GM21529 (cell line): ENCODE measurements around the gene TCEA2.

Source experiments
- ATAC-seq: cut with Tn5 transposase; IDR thresholded peaks from one replicate; pipeline ENCODE4 v1.9.1; 2021; ENCODE audit not compliant: unreplicated experiment

Gene TCEA2

DNA sequence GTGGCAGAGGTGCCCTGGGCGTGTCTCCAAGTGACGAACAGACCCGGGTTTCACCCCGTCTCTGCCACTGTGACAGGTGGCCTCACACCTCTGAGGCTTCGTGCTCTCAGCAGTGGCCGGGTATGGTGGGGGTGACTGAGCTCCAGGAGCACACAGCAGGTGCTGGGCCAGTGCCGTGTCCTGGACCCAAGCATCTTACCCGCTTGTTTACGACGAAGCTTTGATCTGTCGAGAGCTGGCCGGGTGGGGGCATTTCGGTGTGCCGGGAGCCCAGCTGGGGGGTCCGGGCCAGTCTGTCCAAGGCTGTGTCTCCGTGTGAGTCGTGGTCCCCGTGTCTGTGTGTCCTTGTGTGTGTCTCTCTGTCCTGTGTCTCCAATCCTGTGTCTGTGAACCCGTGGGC lies 28.3 kb downstream of the TCEA2 start:
- ATAC-seq, result no peak

DNA sequence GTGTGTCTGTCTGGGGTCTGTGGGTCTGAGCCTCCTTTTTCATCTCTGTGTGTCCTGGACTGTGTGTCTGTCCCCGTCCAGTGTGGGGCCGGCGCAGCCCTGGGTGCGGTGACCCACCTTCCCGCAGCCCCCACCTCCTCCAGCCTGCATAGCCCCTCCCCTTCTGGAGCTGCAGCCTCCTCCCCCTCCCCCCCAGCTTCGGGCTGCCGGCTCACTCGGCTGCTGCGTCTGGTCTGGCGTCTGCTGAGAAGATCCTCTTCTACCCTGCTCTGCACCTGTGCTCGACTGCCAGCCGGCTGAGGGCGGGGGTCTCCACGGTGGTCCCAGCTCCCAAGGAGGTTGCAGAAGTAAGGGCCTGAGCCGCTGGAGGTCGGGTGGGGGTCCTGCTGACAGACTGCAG lies 28.8 kb downstream of the TCEA2 start:
- ATAC-seq, result no peak

DNA sequence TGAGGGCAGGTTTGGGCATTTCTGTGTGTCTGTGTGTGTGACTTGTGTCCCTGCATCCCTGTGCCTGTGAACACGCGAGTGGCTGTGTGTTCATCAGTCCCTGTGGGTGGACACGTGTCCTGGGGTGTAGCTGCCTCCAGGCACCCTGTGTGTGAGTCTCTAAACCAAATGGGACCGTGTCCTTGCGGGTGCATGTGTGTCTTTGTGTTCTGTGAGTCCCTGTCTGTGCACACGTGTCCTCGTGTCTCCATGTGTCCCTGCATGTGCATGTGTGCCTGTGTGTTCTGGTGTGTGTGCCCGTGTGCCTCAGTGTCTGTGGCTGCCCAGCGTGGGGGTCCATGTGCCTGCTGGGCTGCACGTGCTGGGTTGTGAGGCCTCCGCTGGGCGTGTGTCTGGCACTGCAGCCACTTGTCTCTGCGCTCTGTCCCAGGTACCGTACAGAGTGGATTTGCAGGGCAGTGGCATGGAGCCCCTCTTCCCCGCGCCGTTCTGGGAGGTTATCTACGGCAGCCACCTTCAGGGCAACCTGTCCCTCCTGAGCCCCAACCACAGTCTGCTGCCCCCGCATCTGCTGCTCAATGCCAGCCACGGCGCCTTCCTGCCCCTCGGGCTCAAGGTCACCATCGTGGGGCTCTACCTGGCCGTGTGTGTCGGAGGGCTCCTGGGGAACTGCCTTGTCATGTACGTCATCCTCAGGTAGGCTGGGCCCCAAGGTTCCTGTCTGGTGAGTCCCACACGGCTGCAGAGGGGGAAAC lies 29.4 kb downstream of the TCEA2 start:
- ATAC-seq, result no peak

DNA sequence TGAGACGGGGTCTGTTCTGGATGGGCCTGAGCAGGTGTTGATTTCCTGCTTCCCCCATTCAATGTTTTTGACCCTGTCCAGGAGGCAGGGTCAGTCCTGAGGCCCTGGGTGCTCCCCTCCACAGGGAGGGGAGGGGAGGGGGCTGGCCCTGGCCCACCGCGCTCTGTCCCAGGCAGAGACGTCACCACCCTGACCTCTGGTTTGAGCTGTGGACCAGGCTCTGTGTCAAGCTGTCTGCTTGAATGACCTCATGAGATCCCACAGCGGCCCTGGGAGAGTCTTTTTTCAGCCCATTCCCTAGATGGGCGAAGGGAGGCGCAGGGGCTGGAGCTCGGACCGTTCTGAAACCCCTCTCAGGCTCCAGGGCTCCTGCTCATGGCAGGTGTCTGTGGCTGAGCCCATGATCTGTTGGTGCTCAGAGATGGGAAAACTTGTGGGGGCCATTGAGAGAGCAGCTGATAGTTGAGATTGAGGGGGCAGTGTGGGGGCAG lies 30.1 kb downstream of the TCEA2 start:
- ATAC-seq, result no peak

DNA sequence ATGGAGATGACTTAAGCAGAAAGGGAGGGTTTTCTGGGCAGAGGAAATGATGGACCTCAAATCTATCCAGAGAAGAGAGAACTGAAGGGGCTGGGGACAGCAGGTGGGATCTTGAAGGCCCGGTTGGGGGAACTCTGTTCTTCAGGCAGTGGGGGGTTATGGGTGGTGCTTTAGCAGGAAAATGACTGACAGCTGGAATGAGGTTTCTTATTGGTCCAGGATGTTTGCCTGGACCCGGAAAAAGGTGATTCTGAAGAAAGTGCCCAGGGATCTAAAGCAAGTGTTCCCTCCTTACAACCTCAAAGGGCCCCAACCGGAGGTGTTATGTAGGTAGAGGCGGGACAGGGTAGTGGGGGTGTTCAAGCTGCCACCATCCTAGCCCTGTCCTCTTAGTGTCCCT lies 32.5 kb downstream of the TCEA2 start:
- no peak for ATAC-seq

DNA sequence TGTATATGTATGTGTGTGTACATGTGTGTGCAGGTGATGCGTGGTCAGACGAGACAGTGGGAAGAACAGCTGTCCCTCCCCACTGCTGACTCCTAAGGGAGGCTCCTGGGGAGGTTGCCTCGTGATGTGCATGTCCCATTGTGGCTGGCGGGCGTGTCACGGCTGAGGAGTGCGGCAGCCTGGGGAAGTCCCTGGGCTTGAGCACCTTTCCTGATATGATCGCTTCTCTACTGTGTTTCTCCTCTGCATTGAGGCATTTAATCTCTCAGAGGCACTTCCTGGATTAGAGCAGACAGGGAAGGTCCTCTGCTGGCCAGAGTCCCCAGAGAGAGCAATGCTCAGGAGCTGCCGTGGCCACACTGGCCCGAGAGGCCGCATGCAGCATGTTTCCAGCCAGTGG lies 32.9 kb downstream of the TCEA2 start:
- ATAC-seq, result no peak

DNA sequence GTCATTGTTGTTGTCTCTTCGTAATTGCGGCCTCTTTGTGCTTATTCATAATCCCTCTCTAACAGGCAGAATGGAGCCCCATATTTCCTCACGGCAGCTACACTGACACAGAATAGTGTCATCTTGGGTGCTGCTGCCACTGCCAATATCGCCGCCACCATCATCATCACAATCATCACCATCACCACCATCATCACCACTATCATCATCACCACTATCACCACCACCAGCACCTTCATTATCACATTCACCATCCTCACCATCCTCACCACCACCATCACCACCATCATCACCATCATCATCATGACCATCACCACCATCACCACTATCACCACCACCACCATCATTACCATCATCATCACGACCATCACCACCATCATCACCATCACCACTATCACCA lies 33.5 kb downstream of the TCEA2 start:
- ATAC-seq, result no peak

DNA sequence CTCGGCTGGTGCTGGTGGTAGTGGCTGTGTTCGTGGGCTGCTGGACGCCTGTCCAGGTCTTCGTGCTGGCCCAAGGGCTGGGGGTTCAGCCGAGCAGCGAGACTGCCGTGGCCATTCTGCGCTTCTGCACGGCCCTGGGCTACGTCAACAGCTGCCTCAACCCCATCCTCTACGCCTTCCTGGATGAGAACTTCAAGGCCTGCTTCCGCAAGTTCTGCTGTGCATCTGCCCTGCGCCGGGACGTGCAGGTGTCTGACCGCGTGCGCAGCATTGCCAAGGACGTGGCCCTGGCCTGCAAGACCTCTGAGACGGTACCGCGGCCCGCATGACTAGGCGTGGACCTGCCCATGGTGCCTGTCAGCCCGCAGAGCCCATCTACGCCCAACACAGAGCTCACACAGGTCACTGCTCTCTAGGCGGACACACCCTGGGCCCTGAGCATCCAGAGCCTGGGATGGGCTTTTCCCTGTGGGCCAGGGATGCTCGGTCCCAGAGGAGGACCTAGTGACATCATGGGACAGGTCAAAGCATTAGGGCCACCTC lies 35.5 kb downstream of the TCEA2 start:
- no peak for ATAC-seq

DNA sequence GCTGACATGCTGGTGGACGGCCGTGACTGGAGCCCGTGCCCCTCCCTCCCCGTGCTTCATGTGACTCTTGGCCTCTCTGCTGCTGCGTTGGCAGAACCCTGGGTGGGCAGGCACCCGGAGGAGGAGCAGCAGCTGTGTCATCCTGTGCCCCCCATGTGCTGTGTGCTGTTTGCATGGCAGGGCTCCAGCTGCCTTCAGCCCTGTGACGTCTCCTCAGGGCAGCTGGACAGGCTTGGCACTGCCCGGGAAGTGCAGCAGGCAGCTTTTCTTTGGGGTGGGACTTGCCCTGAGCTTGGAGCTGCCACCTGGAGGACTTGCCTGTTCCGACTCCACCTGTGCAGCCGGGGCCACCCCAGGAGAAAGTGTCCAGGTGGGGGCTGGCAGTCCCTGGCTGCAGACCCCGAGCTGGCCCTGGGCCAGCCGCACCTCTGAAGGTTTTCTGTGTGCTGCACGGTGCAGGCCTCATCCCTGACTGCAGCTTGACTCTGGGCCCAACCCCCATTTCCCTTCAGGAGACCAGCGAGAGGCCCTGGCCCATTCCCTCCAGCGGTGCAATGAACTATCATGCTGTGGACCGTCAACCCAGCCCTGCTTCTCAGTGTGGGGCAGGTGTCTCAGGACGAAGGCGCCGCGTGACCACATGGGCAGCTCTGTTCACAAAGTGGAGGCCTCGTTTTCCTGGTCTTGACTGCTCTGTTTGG lies 36.2 kb downstream of the TCEA2 start:
- no peak for ATAC-seq

DNA sequence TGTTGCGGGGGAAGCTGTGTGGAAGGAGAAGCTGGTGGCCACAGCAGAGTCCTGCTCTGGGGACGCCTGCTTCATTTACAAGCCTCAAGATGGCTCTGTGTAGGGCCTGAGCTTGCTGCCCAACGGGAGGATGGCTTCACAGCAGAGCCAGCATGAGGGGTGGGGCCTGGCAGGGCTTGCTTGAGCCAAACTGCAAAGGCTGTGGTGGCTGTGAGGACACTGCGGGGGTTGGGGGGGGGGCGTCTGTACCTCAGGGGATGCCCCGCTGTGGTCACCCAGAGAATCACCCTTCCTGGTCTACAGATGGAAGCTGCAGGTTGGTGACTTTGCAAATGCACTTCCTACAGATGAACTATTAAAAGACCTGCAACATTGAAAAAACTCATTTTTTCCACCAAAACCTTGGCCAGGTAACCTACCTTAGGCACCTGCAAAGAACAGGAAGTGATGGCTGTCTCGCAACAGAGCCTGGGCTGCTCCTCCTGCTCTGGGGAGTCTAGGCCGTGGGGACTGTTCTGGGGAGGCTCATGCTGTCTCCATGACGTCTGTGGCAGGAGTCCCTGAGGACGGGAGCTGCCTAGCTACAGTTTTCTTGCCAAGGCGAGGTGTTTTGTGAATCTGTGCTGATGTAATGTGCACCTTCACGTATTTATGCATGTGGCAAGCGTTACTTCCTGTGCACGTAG lies 37.0 kb downstream of the TCEA2 start:
- no peak for ATAC-seq

DNA sequence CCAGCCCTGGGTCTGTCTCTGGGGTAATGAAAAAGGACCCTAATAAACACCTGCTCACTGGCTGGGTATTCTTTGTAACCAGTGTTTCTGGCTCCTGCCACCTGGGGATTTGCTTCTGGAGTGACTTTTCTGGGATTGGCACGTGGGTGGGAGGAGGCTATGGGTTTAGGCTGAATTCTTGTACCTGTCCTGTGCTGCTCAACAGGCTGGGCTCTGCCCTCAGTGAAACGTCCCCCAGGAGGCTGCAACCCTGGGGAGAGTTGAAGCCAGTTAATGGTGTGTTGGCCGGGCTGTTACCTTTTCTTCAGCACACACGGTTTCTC lies 37.5 kb downstream of the TCEA2 start:
- ATAC-seq, result no peak

DNA sequence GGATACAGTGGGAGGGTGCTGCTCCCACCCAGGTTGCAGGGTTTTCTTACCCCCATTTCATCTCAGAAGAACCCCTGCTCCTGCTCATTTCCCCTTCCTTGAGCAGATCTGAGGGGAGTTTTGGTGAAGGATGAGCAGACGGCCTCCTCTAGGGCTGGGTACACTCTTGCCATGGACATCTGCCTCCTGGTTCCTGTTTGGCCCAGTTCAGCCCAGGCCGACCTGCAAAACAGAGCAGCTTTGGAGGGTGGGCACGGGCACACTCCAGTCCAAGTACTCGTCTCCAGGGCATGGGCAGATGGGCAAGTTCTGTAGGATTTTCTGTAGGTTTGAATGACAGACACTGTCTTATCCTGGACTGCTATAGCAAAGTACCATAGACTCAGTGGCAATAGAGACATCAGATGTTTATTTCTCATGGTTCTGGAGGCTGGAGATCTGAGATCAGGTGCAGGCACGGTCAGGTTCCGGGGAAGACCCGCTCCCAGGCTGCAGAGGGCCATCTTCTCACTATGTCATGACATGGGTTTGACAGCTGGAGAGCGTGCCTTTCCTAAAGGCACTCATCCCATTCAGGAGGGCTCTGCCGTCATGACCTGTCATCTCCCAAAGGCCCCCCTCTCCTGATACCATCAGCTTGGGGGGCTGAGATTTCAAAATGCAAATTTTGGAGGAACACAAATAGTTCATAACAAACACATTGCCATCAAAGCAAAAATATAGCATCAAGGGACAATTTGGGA lies 38.1 kb downstream of the TCEA2 start:
- ATAC-seq, result no peak

DNA sequence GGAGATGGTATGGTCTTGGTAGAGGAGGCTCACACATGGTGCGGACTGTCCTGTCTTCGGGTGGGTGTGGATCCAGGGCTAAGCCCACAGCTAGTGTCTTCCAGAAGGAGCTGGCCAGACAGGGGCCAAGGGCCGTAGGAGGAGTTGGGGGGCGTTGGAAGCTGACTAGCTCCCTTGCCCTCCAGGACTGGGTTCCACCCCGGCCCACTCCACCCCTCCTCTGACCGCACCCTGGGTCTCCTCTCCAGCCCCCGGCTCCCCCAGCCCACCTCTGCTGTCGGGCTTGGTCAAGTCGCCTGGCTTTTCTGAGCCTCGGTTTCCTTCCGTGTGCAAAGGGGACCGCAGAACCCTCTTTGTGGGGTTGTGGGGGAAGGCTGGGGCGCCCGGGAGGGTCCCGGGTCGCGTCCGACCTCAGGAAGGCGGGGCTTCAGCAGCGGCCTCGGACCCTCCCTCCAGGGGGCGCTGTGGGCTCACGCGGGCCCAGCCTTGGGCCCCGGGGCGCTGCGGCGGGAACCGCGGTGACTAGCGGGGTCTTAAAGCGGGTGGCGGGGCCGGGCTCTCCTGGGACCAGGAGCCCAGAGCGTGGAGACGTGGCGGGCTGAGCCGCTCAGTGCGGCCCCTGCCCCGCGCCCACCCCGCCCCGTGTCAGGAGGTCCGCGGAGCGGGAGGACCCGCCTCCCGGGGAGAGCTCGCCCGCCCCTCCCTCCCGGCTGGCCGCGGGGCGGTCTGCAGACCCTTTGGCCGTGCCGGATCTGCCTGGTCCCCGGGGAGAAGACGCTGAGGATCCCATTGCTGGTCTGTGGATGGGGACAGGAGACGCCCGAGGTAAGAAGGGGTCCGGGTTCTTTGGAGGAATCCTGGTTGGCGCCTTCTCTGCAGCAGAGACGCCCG lies 39.0 kb downstream of the TCEA2 start:
- ATAC-seq, result no peak

DNA sequence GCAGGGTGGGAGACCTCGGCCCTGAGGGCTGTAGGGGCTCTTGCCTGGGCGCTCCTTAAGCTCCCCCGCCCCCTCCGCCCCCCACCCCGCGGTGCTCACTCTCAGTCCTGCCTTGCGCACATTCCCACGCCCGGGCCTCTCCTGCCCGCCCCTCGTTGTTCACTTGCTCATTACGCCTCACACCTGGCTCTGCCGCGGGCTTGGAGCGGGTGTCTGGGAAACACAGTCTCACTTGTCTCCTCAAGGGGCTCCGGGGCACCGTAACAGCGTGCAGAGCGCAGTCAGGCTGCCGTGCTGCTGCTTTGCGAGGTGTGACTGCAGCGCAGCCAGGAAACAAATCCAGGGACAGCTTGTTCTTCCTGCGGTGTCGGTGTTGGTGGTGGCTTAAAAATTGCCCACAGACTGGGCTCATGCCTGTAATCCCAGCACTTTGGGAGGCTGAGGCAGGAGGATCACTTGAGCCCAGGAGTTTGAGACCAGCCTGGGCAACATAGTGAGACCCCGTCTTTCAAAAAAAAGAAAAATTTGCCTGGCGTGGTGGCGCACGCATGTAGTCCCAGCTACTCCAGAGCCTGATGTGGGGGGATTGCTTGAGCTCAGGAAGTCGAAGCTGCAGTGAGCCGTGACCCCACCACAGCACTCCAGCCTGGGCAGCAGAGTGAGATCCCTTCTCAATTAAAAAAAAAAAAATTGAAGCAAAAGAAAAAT lies 39.8 kb downstream of the TCEA2 start:
- no peak for ATAC-seq

DNA sequence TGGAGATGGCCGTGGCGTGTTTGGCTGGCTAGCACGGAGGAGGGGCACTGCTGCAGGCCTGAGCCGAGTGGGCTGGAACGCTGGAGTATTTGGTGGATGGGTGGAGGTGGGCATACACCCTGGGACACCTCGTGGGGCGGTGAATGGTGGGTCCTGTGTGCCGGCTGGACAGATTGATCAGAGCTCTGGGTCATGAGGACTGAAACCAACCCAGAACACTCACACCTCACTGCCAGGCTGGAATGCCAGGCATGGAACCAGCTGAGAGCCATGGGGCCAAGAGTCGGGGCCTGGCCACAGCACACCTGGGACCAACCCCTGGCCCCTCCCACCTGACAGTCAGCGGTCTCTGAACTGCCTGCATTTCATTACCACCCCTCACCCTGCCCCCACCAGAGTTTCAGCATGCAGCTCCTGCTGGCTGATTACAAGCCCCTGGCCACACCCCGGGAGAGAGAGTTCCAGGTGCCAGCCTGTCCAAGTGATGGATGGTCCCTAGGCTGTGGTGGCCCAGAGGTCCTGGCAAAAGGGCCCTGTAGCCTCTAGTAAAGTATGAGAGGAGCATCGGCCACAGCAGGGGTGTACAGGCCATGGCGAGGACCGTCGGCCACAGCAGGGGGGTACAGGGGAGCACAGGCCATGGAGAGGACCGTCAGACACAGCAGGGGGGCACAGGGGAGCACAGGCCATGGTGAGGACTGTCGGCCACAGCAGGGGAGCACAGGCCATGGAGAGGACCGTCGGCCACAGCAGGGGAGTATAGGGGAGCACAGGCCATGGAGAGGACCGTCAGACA lies 41.1 kb downstream of the TCEA2 start:
- ATAC-seq, result no peak

DNA sequence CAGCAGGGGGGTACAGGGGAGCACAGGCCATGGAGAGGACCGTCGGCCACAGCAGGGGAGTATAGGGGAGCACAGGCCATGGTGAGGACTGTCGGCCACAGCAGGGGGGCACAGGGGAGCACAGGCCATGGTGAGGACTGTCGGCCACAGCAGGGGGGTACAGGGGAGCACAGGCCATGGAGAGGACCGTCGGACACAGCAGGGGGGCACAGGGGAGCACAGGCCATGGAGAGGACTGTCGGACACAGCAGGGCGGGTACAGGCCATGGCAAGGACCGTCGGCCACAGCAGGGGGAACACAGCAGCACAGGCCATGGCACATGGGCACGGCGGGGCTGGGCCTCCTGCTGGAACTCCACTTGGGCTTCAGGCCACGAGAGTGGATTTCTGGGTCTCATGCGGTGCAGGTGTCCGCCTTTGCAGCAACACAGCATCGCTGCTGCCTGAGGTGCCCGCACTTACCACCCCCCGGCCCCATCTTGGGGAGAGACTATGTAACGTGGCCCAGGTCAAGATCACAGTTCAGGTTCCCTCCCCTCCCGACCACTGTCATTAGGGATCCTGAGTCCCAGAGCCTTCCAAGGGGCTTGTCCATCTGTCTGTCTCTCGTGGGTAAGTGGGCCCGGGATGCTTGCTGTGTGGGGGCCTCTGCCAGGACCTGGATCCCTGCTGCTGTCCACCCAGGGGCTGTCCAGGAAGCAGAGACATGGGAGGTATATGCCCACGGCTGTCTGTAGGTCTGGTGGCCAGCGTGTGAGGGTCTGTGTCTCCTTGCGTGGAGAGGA lies 41.9 kb downstream of the TCEA2 start:
- ATAC-seq, result no peak

DNA sequence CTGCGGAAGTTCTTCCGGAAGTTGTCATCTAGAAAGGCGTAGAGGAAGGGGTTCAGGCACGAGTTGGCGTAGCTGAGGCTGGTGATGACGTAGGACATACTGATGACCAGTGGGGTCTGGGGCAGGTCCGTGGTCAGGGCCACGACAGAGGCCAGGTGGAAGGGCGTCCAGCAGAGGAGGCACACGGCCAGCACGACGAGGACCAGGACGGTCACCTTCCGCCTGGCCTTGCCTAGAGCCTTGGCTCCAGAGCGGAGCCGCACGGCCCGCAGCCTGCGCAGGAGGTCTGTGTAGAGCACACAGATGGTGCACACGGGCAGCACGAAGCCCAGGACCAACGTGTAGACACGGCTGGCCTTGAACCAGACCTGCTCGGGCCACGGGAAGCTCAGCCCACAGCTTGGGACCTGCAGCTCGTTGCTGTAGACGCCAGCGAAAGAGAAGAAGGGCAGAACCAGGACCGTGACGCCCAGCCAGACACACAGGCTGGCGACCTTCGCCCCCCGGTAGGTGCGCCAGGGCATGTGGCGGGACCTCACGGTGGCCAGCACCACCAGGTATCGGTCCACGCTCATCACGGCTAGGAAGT lies 42.9 kb downstream of the TCEA2 start:
- no peak for ATAC-seq
